Subcutaneous abdominal adipose tissue (tissue), 5 donors: ENCODE measurements around the gene RHO.

Experiments
- H3K27ac ChIP-seq: one replicate; pipeline ENCODE4 v1.7.0; 2013; ENCODE audit warnings: low read depth, mild to moderate bottlenecking, inconsistent platforms, low read length, moderate library complexity
- H3K27me3 ChIP-seq, 5 donors: one replicate each; pipeline ENCODE4 v1.7.0; 2013; ENCODE audit warnings: low read length in 5 of 5, inconsistent platforms in 1 of 5; ENCODE audit not compliant: control insufficient read depth in 5 of 5, insufficient read depth in 4 of 5
- H3K36me3 ChIP-seq, 5 donors: one replicate each; pipeline ENCODE4 v1.7.0; 2013; ENCODE audit warnings: low read length in 5 of 5; ENCODE audit not compliant: control insufficient read depth in 5 of 5, insufficient read depth in 5 of 5
- H3K4me1 ChIP-seq, 5 donors: one replicate each; pipeline ENCODE4 v1.7.0; 2013; ENCODE audit warnings: low read length in 5 of 5, mild to moderate bottlenecking in 3 of 5, moderate library complexity in 1 of 5; ENCODE audit not compliant: control insufficient read depth in 5 of 5, insufficient read depth in 5 of 5
- H3K4me3 ChIP-seq, 5 donors: one replicate each; pipeline ENCODE4 v1.7.0; 2013; ENCODE audit warnings: low read length in 5 of 5, low read depth in 1 of 5
- H3K9ac ChIP-seq, 5 donors: one replicate each; pipeline ENCODE4 v1.7.0; 2013; ENCODE audit warnings: low read length in 5 of 5, mild to moderate bottlenecking in 4 of 5, moderate library complexity in 3 of 5
- H3K9me3 ChIP-seq, 5 donors: one replicate each; pipeline ENCODE4 v1.7.0; 2013; ENCODE audit warnings: low read length in 5 of 5; ENCODE audit not compliant: control insufficient read depth in 5 of 5
- donor health status: healthy.
- donor health status: healthy.
- donor health status: healthy.
- donor health status: healthy.
- donor health status: healthy.

Gene RHO

GRCh38 chr3:129555616-129556357 is 27.3 kb downstream of the RHO start:
- Histone ChIP-seq H3K4me3 (no peak overlapping the region), H3K4me1 (peaks cover 18 to 86% (median 64%) of the 10 kb centered on the region in 5 donors), H3K9me3 (no peaks in the 10 kb centered on the region), H3K36me3 (peaks cover 0 to 62% (median 54%) of the 10 kb centered on the region in 5 donors), H3K27ac (no peak overlapping the region), H3K27me3 (no peaks in the 10 kb centered on the region), H3K9ac (no peak overlapping the region)

GRCh38 chr3:129556358-129556695 is 27.9 kb downstream of the RHO start:
- H3K27ac ChIP-seq, result no peak overlapping the region
- peaks cover 0 to 66% (median 54%) of the 10 kb centered on the region in 5 donors for H3K36me3 ChIP-seq
- no peaks in the 10 kb centered on the region for H3K9me3 ChIP-seq
- H3K4me1 ChIP-seq, result peaks cover 18 to 91% (median 69%) of the 10 kb centered on the region in 5 donors
- no peak overlapping the region for H3K9ac ChIP-seq
- no peak overlapping the region for H3K4me3 ChIP-seq
- H3K27me3 ChIP-seq, result no peaks in the 10 kb centered on the region

GRCh38 chr3:129556890-129557547 is 28.6 kb downstream of the RHO start:
- Histone ChIP-seq H3K4me3 (no peak overlapping the region), H3K9ac (no peak overlapping the region), H3K27me3 (no peaks in the 10 kb centered on the region), H3K9me3 (no peaks in the 10 kb centered on the region), H3K4me1 (peaks cover 20 to 97% (median 75%) of the 10 kb centered on the region in 5 donors), H3K27ac (peak overlapping the region; percentile 65), H3K36me3 (peaks cover 0 to 71% (median 58%) of the 10 kb centered on the region in 5 donors)

- Histone ChIP-seq H3K27me3 (no peaks in the 10 kb centered on the region), H3K9ac (no peak overlapping the region), H3K27ac (peak overlapping the region; percentile 65), H3K36me3 (peaks cover 0 to 76% (median 61%) of the 10 kb centered on the region in 5 donors), H3K4me1 (peaks cover 20 to 96% (median 77%) of the 10 kb centered on the region in 5 donors), H3K9me3 (no peaks in the 10 kb centered on the region), H3K4me3 (no peak overlapping the region)
These were observed 29.1 kb downstream of the RHO start for GRCh38 chr3:129557548-129557894.

GRCh38 chr3:129558081-129558771 is 29.8 kb downstream of the RHO start:
- H3K4me1 ChIP-seq, result peaks cover 20 to 95% (median 76%) of the 10 kb centered on the region in 5 donors
- H3K9ac ChIP-seq, result peak overlapping the region in 1 of 5 donors; percentile 0
- no peak overlapping the region for H3K4me3 ChIP-seq
- H3K9me3 ChIP-seq, result no peaks in the 10 kb centered on the region
- H3K36me3 ChIP-seq, result peaks cover 0 to 83% (median 68%) of the 10 kb centered on the region in 5 donors
- peak overlapping the region; percentile 65 for H3K27ac ChIP-seq
- H3K27me3 ChIP-seq, result no peaks in the 10 kb centered on the region

- H3K27ac ChIP-seq, result peak overlapping the region; percentile 65
These were observed 30.5 kb downstream of the RHO start for GRCh38 chr3:129558772-129559564.

GRCh38 chr3:129559565-129560079 is 31.2 kb downstream of the RHO start:
- Histone ChIP-seq H3K4me3 (no peak overlapping the region), H3K27me3 (no peaks in the 10 kb centered on the region), H3K4me1 (peaks cover 22 to 95% (median 83%) of the 10 kb centered on the region in 5 donors), H3K27ac (peak overlapping the region; percentile 65), H3K36me3 (peaks cover 0 to 96% (median 78%) of the 10 kb centered on the region in 5 donors), H3K9me3 (no peaks in the 10 kb centered on the region), H3K9ac (no peak overlapping the region)

More at GRCh38 chr3:129558772-129559564, 30.5 kb downstream of the RHO start:
- Histone ChIP-seq H3K9ac (no peak overlapping the region), H3K27me3 (no peaks in the 10 kb centered on the region), H3K36me3 (peaks cover 0 to 91% (median 73%) of the 10 kb centered on the region in 5 donors), H3K9me3 (no peaks in the 10 kb centered on the region), H3K4me3 (no peak overlapping the region), H3K4me1 (peaks cover 22 to 95% (median 80%) of the 10 kb centered on the region in 5 donors)

- Histone ChIP-seq H3K27ac (peak overlapping the region; percentile 42), H3K27me3 (no peaks in the 10 kb centered on the region), H3K4me3 (no peak overlapping the region), H3K9ac (peak overlapping the region in 2 of 5 donors; percentile 60 to 71), H3K4me1 (peaks cover 22 to 96% (median 87%) of the 10 kb centered on the region in 5 donors), H3K36me3 (peaks cover 0 to 96% (median 81%) of the 10 kb centered on the region in 5 donors), H3K9me3 (no peaks in the 10 kb centered on the region)
These were observed 31.9 kb downstream of the RHO start for GRCh38 chr3:129560269-129560787.

- peak overlapping the region in 1 of 5 donors; percentile 9 for H3K4me3 ChIP-seq
- no peaks in the 10 kb centered on the region for H3K27me3 ChIP-seq
- H3K4me1 ChIP-seq, result peaks cover 22 to 97% (median 90%) of the 10 kb centered on the region in 5 donors
- H3K27ac ChIP-seq, result peak overlapping the region; percentile 42
- no peaks in the 10 kb centered on the region for H3K9me3 ChIP-seq
- H3K36me3 ChIP-seq, result peaks cover 0 to 97% (median 84%) of the 10 kb centered on the region in 5 donors
- peak overlapping the region in 2 of 5 donors; percentile 60 to 71 for H3K9ac ChIP-seq
These were observed 32.6 kb downstream of the RHO start for GRCh38 chr3:129560911-129561594.
